ENCODE data around the gene KRTAP10-8. TPM values are rescaled to one million over a fixed set of nuclear protein-coding genes. Genes with fewer than 3 reads are reported as not detected.

KRTAP10-8 gene
- total and polyA plus RNA-seq, 8 donors, result not detected

DNA sequence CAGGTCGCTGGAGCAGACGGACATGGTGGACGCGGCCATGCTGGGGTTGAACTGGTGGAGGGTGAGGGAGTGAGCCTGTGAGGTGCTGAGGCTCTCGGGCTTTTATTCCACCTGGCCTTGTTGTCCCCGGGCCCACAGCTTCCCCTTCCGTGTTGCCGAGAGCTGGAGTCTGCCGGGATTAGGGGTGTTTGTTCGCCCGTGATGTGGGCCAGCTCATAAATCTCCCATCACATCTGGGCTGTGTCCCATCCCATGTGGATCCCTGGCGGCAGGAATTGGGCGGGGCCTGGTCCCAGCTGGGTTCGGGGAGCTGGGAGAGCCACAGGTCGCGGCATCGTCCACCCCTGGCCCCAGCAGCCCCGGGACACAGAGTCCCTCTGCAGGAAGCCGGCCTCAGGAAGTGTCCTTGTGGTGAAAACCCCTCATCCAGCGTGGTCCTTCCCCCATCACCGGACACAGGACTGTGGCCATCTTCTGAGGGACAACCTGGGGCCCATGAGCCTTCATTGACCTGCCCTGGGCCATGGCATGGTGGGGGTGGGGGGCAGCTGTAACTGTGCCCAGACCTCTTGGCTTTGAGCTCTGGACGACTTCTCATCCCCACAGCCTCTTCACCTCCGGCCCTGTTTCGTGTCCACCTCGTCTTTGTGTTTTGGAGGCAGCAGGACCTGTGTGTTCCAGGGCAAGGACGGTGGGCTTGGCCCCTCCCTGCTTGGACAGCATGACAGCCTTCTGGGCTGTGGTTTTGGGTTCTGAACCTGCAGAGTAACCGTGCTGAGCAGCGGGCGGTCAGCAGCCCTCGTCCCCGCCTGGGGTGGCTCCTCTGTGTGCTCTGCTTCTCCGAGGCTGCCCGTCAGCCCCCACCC lies 19.2 kb upstream of the KRTAP10-8 start, which contains the start of gene KRTAP10-6:
Gene KRTAP10-6, minus strand, starts transcription at position 60 of the 866 bp plus-strand sequence. Its CDS starts 21 bp downstream, at position 39.
- no peak for TF ChIP-seq POLR2A (IDR thresholded peaks at IDR 0.05)
- no peak for TF ChIP-seq EP300 (IDR thresholded peaks at IDR 0.05)
- TF ChIP-seq CTCF (IDR thresholded peaks at IDR 0.05), result no peak

GRCh38 chr21:44593598-44594405 lies 18.1 kb upstream of the KRTAP10-8 start:
- intact Hi-C loops (cut with DNase I; ENCODE audit: low total_unique reads), result no loop called here

More for the DNA sequence above, 19.2 kb upstream of the KRTAP10-8 start, which contains the start of gene KRTAP10-6:
- intact Hi-C loops (cut with DNase I; ENCODE audit: low total_unique reads), result no loop called here
- H3K27me3 ChIP-seq, result peaks cover 0 to 49% (median 3%) of the 10 kb centered on the region in 3 donors
- no peaks in the 10 kb centered on the region for H3K36me3 ChIP-seq
- H3K27ac ChIP-seq, result no peak within 1 kb of the TSS
- WGBS, 5 donors, result 62 to 73% (median 68%) methylated on average over 12 to 33 of the region's 33 CpGs
- DNase-seq, result no peak
- H3K4me3 ChIP-seq, result no peak within 1 kb of the TSS
- peaks cover 0 to under 1% (median 0%) of the 10 kb centered on the region in 4 donors for H3K9me3 ChIP-seq
- H3K4me1 ChIP-seq, result no peaks in the 10 kb centered on the region

DNA sequence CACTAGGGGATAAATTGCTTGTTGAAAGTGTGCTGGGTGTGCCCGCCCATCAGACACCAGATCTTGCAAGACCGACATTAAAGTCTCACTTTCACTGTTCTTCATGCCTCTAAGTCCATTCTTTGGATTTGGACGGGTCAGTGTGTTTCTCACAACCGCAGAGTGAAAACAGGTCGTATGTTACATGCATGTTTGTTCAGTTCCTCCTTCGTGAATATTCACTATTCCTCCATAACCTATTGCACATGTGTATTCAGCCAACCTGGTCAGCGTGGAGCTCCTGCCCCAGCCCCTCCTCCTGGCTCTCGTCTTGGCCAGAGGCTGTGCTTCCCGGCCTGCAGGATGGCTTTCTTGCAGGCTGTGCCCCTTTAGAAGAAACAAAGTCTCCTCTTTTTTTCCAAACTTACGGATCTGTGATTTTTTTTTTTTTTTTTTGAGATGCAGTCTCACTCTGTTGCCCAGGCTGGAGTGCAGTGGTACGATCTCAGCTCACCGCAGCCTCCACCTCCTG lies 17.4 kb upstream of the KRTAP10-8 start:
- Histone ChIP-seq H3K4me1 (no peaks in the 10 kb centered on the region), H3K36me3 (no peaks in the 10 kb centered on the region), H3K4me3 (no peak overlapping the region), H3K27me3 (peaks cover 0 to 50% (median 7%) of the 10 kb centered on the region in 3 donors), H3K27ac (no peak overlapping the region), H3K9me3 (peaks cover 0 to 17% (median 1%) of the 10 kb centered on the region in 4 donors)
- 76 to 79% (median 77%) methylated on average over 12 of the region's 12 CpGs for whole genome bisulfite sequencing, 5 donors
- TF ChIP-seq EP300 (IDR thresholded peaks at IDR 0.05) (no peak), CTCF (IDR thresholded peaks at IDR 0.05) (no peak), POLR2AphosphoS5 (IDR thresholded peaks at IDR 0.05) (no peak), POLR2A (IDR thresholded peaks at IDR 0.05) (no peak)
- intact Hi-C loops (cut with DNase I; ENCODE audit: low total_unique reads), result no loop called here
- no peak for DNase-seq

More at GRCh38 chr21:44593598-44594405, 18.1 kb upstream of the KRTAP10-8 start:
- Histone ChIP-seq H3K27me3 (peaks cover 0 to 52% (median 3%) of the 10 kb centered on the region in 3 donors), H3K27ac (no peak overlapping the region), H3K36me3 (no peaks in the 10 kb centered on the region), H3K9me3 (peaks cover 0 to 11% (median 1%) of the 10 kb centered on the region in 4 donors), H3K4me1 (no peaks in the 10 kb centered on the region), H3K4me3 (no peak overlapping the region)
- no peak for DNase-seq
- TF ChIP-seq POLR2A (IDR thresholded peaks at IDR 0.05) (no peak), EP300 (IDR thresholded peaks at IDR 0.05) (no peak), POLR2AphosphoS5 (IDR thresholded peaks at IDR 0.05) (no peak), CTCF (IDR thresholded peaks at IDR 0.05) (no peak)
- 33 to 55% (median 38%) methylated on average over 20 of the region's 20 CpGs for WGBS, 5 donors

GRCh38 chr21:44595524-44595923 lies 16.4 kb upstream of the KRTAP10-8 start:
- Histone ChIP-seq H3K9me3 (peaks cover 0 to 17% (median 1%) of the 10 kb centered on the region in 4 donors), H3K4me1 (no peaks in the 10 kb centered on the region), H3K36me3 (no peaks in the 10 kb centered on the region), H3K27me3 (peaks cover 0 to 48% (median 7%) of the 10 kb centered on the region in 3 donors), H3K4me3 (no peak overlapping the region), H3K27ac (no peak overlapping the region)
- DNase-seq, result no peak
- 62 to 83% (median 73%) methylated on average over 6 of the region's 6 CpGs for WGBS, 5 donors
- no peak for TF ChIP-seq POLR2A (IDR thresholded peaks at IDR 0.05)
- TF ChIP-seq EP300 (IDR thresholded peaks at IDR 0.05), result no peak
- TF ChIP-seq POLR2AphosphoS5 (IDR thresholded peaks at IDR 0.05), result no peak
- TF ChIP-seq CTCF (IDR thresholded peaks at IDR 0.05), result no peak
- intact Hi-C loops (cut with DNase I; ENCODE audit: low total_unique reads), result no loop called here
